T-helper 1 cell treated with Interleukin-12 subunit alpha and Interleukin-12 subunit beta and Interleukin-4 antibody, amounts not matched to agents 30 ng/mL and 1 ng/mL, for 36 hours (primary cell): ENCODE measurements around the gene CIB1. TPM values are rescaled to one million over a fixed set of nuclear protein-coding genes. Genes with fewer than 3 reads are reported as not detected.

Experiments used
- intact Hi-C: fragments of 100-400 bp; cut with micrococcal nuclease; formaldehyde crosslinking; loops from one replicate; pipeline ENCODE4 v1.15.1; 2024
- total RNA-seq: library from RNA; stranded (reverse); gene quantifications from 2 replicates; pipeline ENCODE4 v1.2.3, GENCODE V29; 2022

Gene CIB1
- total RNA-seq, 1 donor from 2014 or later, result 124 TPM

- intact Hi-C loops, result loop anchor here (1.0 kb wide), 1 partner anchor 76 kb away; no protein-coding TSS in a partner anchor
Measured at GRCh38 chr15:90219421-90220141, 14.2 kb downstream of the CIB1 start.

GRCh38 chr15:90217671-90218394 lies 15.9 kb downstream of the CIB1 start:
- intact Hi-C loops, result no loop called here

GRCh38 chr15:90214553-90215196 lies 19.1 kb downstream of the CIB1 start:
- intact Hi-C loops, result no loop called here

- intact Hi-C loops, result no loop called here
Measured at GRCh38 chr15:90213818-90214204, 19.9 kb downstream of the CIB1 start.

- intact Hi-C loops, result no loop called here
Measured at GRCh38 chr15:90213122-90213817, 20.5 kb downstream of the CIB1 start.

GRCh38 chr15:90212221-90213098 lies 21.3 kb downstream of the CIB1 start:
- intact Hi-C loops, result no loop called here

- intact Hi-C loops, result no loop called here
Measured at GRCh38 chr15:90211440-90212143, 22.1 kb downstream of the CIB1 start.

- intact Hi-C loops, result no loop called here
Measured at GRCh38 chr15:90211009-90211408, 22.7 kb downstream of the CIB1 start.

GRCh38 chr15:90210593-90210992 lies 23.1 kb downstream of the CIB1 start:
- intact Hi-C loops, result no loop called here

- intact Hi-C loops, result no loop called here
Measured at GRCh38 chr15:90209591-90209990, 24.1 kb downstream of the CIB1 start.

- intact Hi-C loops, result no loop called here
Measured at GRCh38 chr15:90208356-90208755, 25.4 kb downstream of the CIB1 start.

GRCh38 chr15:90207252-90207651 lies 26.5 kb downstream of the CIB1 start:
- intact Hi-C loops, result no loop called here

- intact Hi-C loops, result no loop called here
Measured at GRCh38 chr15:90205886-90206285, 27.9 kb downstream of the CIB1 start.

- intact Hi-C loops, result no loop called here
Measured at GRCh38 chr15:90205050-90205848, 28.5 kb downstream of the CIB1 start.

- intact Hi-C loops, result no loop called here
Measured at GRCh38 chr15:90203922-90204321, 29.8 kb downstream of the CIB1 start.

- intact Hi-C loops, result no loop called here
Measured at GRCh38 chr15:90203473-90203872, 30.3 kb downstream of the CIB1 start.

- intact Hi-C loops, result no loop called here
Measured at GRCh38 chr15:90202929-90203328, 30.8 kb downstream of the CIB1 start.

GRCh38 chr15:90201944-90202375 lies 31.8 kb downstream of the CIB1 start:
- intact Hi-C loops, result loop anchor here (1.0 kb wide), 5 partner anchors 18 to 100 kb away; partner anchors contain the start of genes GDPGP1, IDH2 and NGRN
